HUES64 (cell line): ENCODE results near the gene NKX2-3.
A peak's percentile ranks its signal among the peaks of the same experiment; 100 is the strongest.

ENCODE experiments used
- H3K27ac ChIP-seq: 2 replicates; pipeline ENCODE4 v1.7.0; 2013; ENCODE audit warnings: low read depth, low read length, inconsistent platforms
- H3K27me3 ChIP-seq: 2 replicates; pipeline ENCODE4 v1.6.1; 2013; ENCODE audit warnings: mild to moderate bottlenecking, low read length; ENCODE audit not compliant: insufficient read depth
- H3K36me3 ChIP-seq: 2 replicates; pipeline ENCODE4 v1.6.1; 2013; ENCODE audit warnings: mild to moderate bottlenecking, low read length; ENCODE audit not compliant: insufficient read depth
- H3K4me1 ChIP-seq: 2 replicates; pipeline ENCODE4 v1.6.1; 2013; ENCODE audit warnings: mild to moderate bottlenecking, low read length, moderate library complexity; ENCODE audit not compliant: insufficient read depth
- H3K4me3 ChIP-seq: 2 replicates; pipeline ENCODE4 v1.5.1; 2013; ENCODE audit warnings: mild to moderate bottlenecking, low read length, moderate library complexity
- H3K9ac ChIP-seq: 2 replicates; pipeline ENCODE4 v1.6.1; 2013; ENCODE audit warnings: mild to moderate bottlenecking, low read depth, low read length
- H3K9me3 ChIP-seq: 2 replicates; pipeline ENCODE4 v1.6.1; 2013; ENCODE audit warnings: low read depth, low read length; ENCODE audit not compliant: insufficient read depth
- WGBS: fragments of 150-250, 120-280 bp; methylation state at CpG from one replicate; pipeline ENCODE4 v1.1.7; 2013; ENCODE audit warnings: missing lambda C conversion rate; 5-methylcytosine and 5-hydroxymethylcytosine counted together

NKX2-3 gene

DNA sequence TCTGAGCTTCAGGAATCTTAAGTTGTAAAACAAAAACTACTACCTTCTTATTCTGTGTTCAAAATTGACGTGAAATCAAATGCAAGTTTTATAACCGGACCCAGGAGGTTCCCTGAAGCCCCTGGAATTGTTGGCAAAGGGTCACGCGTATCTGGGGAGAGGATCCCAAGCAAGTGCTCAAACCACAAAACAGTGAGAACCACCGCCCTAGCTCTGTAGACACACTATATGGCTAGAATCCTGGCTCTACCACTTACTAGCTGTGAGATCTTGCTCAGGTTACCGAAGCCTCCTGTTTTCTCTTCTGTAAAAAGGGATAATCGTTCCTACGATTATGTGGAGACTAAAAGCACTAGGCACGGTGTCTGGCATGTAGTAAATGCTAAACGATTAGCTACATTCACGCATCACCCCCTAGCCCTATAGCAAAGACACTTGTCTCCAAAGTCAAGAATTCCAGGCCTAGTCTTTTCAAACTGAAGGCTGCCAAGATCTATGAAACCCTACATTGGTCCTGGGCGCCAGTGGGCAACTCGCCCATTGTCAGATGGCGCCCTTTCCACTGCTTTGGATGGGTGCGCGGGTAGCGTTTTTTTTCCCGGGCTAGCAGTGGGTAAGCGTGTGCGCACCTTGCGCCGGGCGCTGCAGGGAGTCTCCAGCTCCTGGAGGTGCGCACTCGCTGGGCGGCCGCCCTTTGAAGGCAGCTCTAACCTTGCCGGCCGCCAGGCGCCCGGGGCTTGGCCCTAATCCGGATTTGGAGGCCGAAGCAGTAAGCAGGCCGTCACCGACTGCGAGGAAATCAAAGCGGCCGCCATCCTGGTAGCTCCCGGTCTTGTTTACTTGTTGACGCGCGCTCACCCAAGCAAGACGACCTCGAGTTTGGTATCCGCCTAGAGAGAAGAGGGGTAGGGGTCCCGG is 11.6 kb upstream of the NKX2-3 start:
- Histone ChIP-seq H3K27me3 (peaks cover 100% of the 10 kb centered on the region), H3K4me3 (no peak overlapping the region), H3K9me3 (no peaks in the 10 kb centered on the region), H3K36me3 (no peaks in the 10 kb centered on the region), H3K27ac (no peak overlapping the region), H3K9ac (no peak overlapping the region), H3K4me1 (peaks cover 33% of the 10 kb centered on the region)
- 5% methylated on average over 46 of the region's 46 CpGs for WGBS

DNA sequence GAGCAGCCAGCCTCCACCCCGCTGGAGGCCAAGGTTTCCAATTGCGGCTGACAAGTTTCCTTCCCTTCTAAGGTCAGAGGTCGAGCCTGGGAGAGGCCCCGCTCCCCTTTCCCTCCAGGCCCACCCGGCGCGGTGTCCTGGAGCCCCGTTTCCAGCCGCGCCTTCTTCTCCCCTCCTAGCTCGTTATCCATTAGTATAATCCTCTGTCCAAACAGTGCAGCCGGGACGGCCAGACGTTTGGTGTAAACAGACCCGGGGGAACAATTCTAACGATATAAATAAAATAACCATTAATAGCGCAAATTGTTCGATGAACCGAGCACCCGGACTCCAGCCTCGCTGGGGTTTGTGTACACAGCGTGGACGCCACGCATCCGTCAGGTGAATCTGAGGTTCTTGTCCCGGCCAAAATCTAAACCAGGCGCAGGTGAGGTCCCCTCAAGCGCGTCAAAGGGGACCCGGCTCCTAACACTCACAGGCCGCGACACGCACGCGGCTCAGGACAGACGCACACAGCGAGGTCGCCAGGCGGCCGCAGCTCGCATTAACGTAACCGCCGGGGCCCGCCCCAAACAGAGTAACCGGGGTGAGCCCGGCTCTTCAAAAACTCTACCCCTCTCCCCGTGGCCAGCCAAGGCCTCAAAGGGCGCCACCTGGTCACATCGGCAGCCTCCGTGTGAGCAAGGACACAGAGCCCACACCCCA is 10.8 kb upstream of the NKX2-3 start:
- Histone ChIP-seq H3K9me3 (no peaks in the 10 kb centered on the region), H3K9ac (no peak overlapping the region), H3K36me3 (no peaks in the 10 kb centered on the region), H3K27me3 (peaks cover 100% of the 10 kb centered on the region), H3K4me3 (no peak overlapping the region), H3K27ac (no peak overlapping the region), H3K4me1 (peaks cover 39% of the 10 kb centered on the region)
- WGBS = 2% methylated on average over 51 of the region's 51 CpGs

DNA sequence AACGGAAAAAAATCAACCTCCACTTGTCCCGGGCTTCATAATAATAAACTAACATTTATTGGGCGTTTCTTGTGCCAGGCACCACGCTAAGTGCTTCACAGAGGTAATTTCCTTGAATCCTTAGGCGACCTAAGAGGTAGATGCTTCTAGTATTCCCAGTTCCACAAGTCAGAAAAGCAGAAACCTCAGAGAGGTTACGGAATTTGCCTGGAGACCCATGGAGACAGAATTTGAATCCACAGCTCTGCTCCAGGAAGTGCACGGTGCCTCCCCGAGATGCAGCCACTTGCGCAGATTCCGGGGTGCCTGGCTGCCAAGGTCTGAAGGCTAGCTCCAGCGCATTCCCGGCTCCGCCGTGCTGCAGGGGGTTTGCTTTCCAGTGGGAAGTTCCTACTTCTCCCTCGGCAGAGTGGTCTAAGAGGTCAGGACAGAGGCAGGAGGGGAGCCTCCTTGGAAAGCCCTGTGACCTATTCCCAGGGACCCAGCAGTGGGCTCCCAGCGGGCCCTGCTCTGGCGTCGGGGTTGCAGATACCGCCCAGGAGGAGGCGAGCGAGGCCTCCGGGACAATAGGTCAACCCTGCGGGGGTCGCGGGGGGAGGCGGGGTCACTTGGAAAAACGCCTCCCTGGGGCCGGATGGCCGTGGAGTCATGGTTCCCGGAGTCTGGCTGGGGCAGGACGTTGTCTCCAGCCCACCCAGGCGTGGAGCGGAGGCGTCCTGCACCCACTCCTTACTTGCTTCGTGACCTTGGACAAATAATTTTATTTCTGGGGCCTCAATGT is 10.1 kb upstream of the NKX2-3 start:
- H3K27me3 ChIP-seq = peaks cover 100% of the 10 kb centered on the region
- no peak overlapping the region for H3K9ac ChIP-seq
- no peak overlapping the region for H3K27ac ChIP-seq
- peaks cover 43% of the 10 kb centered on the region for H3K4me1 ChIP-seq
- no peaks in the 10 kb centered on the region for H3K9me3 ChIP-seq
- H3K36me3 ChIP-seq = no peaks in the 10 kb centered on the region
- under 1% methylated on average over 35 of the region's 35 CpGs for WGBS
- H3K4me3 ChIP-seq = peak overlapping the region; percentile 51

DNA sequence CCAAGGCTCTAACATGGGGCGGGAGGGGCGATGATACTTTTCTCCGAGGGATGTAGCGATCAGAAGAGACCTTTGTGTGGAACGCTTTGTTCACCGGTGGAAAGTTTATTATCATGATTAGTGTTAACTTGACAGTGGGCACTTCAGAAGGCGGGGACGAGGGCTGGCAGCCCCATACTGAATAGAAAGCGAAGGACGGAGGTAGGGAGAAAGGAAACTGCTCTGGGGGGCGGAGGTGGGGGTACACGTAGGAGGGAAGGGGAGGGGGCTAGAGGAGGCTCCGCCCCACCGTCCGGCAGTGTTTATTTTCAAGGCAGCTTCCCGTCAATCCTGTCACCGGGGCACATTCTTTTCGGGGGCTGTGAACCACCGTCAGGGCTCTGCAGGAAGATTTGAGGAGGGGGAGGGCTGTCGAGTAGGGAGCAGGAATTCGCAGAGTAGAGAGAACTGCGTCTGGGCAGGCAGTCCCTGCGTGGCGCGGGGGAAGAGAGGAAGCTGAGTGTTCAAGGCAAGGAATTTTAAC is 9.4 kb upstream of the NKX2-3 start:
- peaks cover 100% of the 10 kb centered on the region for H3K27me3 ChIP-seq
- H3K9ac ChIP-seq = no peak overlapping the region
- H3K4me1 ChIP-seq = peaks cover 47% of the 10 kb centered on the region
- no peak overlapping the region for H3K27ac ChIP-seq
- H3K36me3 ChIP-seq = no peaks in the 10 kb centered on the region
- no peaks in the 10 kb centered on the region for H3K9me3 ChIP-seq
- 1% methylated on average over 25 of the region's 25 CpGs for WGBS
- peak overlapping the region; percentile 51 for H3K4me3 ChIP-seq

DNA sequence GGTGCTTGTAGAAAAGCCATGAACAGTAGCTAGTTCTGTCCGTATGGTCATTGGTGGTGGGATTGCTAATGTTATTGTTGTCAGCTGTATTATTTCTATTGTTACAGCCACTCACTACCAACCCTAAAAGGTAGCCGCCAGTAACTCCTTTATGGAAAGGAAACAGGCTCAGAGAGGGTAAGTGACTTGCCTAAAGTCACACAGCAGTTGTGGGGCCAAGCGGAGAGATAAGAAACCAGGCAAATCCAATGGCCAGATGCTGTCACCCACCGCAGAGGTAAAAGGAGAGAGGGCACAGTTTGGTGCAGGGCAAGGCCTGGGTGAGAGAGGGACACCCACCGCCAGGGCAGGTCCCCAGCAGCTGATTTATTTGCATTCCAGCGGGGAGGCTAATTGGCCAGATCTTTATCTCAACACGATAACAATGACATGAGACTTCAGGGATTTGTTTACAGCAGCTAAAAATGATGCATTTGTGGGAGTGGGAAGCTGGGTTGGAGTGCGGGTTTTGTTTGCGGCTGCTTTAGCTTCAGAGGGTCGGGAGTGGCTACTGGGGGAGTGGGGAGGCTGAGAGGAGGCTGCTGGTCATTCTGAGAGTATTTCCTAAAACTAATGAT is 8.6 kb upstream of the NKX2-3 start:
- Histone ChIP-seq H3K4me1 (peaks cover 47% of the 10 kb centered on the region), H3K36me3 (no peaks in the 10 kb centered on the region), H3K27me3 (peaks cover 100% of the 10 kb centered on the region), H3K9ac (no peak overlapping the region), H3K27ac (no peak overlapping the region), H3K4me3 (peak overlapping the region; percentile 51), H3K9me3 (no peaks in the 10 kb centered on the region)
- WGBS = 5% methylated on average over 10 of the region's 10 CpGs

DNA sequence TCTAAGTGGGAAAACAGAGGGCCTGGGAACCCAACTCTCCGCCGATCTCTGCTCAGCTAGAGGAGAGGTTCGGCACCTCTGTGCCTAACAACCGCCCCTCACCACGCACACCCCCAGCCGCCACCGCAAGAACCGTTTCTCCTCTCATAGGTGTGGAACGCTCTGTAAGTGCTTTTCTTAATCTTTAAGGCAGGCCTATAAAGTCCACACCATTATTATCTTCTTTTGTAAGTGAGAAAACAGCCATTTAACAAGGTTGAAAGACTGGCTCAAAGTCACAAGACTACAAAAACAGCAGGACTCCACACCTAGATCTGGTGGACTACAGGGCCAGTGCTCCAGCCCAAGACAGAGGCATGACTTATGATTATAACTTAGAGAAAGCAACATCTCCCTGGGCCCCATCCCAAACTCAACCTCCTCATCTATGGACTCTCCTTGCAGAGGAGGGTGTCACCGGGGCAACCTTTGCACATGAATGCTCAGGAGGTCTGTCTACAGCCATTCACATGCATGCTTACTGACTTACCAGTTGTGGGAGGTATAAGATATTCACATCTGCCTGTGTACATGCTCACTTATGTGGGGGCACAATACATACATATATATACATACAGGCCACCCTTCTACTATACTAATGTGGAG is 7.9 kb upstream of the NKX2-3 start:
- WGBS = 6% methylated on average over 10 of the region's 10 CpGs

DNA sequence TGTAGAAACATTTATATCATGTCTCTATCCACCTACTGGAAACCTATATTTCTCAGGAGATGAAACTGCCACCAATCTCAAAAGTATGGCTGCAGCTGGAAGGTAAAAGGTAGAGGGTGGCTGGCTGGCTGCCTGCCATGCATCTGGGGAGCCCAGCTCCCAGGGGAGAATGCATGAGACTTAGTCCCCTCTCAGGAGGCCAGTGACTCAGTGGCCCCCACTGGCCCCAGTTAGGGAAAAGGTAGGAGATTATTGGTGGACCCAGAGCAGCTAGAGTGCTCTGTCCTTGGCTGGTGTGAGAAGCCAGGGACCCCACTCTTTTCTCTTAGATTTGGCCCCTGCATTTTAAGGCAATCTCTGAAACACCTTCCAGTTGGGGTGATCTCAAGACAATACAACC is 6.8 kb upstream of the NKX2-3 start:
- peaks cover 100% of the 10 kb centered on the region for H3K27me3 ChIP-seq

More for the DNA sequence above, 7.9 kb upstream of the NKX2-3 start:
- Histone ChIP-seq H3K27ac (no peak overlapping the region), H3K4me1 (peaks cover 43% of the 10 kb centered on the region), H3K9ac (no peak overlapping the region), H3K27me3 (peaks cover 100% of the 10 kb centered on the region), H3K36me3 (no peaks in the 10 kb centered on the region), H3K4me3 (no peak overlapping the region), H3K9me3 (no peaks in the 10 kb centered on the region)

DNA sequence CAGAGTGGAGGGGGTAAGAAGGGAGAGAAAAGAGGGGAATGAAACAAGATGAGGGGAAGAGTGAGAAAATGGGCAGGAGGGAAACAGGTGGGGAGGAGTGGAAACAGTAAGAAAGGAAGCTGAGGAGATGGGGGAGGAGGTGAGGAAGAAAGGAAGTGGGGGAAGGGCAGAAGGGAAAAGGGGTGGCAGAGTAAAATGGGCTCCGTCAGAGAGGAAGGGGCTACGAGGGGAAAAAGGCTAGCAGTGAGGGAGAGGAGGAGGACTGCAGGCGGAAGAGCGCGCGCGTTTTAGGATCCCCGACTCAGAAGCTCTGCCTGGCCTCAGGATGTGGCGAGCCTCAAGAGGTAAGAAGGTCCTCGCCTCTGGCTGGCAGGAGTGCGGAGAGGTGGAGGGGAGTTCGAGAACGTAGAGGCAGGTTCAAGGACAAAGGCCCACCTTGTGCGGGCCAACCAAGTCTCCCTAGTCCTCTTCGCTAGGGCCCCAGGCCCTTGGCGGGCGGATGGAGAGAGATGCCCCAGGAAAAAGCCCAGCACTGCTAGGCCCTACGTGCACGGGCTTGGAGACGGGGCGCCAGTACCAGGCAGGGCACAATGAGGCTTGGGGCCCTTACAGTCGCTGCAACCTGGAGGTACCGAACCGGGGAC is 5.8 kb upstream of the NKX2-3 start:
- WGBS = 4% methylated on average over 24 of the region's 24 CpGs
- Histone ChIP-seq H3K4me1 (peaks cover 46% of the 10 kb centered on the region), H3K9me3 (no peaks in the 10 kb centered on the region), H3K9ac (no peak overlapping the region), H3K27me3 (peaks cover 100% of the 10 kb centered on the region), H3K36me3 (no peaks in the 10 kb centered on the region), H3K4me3 (peak overlapping the region; percentile 23; the same call in 1 of the 2 replicates), H3K27ac (no peak overlapping the region)

More for the DNA sequence above, 6.8 kb upstream of the NKX2-3 start:
- no peak overlapping the region for H3K4me3 ChIP-seq
- no peaks in the 10 kb centered on the region for H3K9me3 ChIP-seq
- H3K9ac ChIP-seq = no peak overlapping the region
- H3K36me3 ChIP-seq = no peaks in the 10 kb centered on the region
- peaks cover 48% of the 10 kb centered on the region for H3K4me1 ChIP-seq
- H3K27ac ChIP-seq = no peak overlapping the region

DNA sequence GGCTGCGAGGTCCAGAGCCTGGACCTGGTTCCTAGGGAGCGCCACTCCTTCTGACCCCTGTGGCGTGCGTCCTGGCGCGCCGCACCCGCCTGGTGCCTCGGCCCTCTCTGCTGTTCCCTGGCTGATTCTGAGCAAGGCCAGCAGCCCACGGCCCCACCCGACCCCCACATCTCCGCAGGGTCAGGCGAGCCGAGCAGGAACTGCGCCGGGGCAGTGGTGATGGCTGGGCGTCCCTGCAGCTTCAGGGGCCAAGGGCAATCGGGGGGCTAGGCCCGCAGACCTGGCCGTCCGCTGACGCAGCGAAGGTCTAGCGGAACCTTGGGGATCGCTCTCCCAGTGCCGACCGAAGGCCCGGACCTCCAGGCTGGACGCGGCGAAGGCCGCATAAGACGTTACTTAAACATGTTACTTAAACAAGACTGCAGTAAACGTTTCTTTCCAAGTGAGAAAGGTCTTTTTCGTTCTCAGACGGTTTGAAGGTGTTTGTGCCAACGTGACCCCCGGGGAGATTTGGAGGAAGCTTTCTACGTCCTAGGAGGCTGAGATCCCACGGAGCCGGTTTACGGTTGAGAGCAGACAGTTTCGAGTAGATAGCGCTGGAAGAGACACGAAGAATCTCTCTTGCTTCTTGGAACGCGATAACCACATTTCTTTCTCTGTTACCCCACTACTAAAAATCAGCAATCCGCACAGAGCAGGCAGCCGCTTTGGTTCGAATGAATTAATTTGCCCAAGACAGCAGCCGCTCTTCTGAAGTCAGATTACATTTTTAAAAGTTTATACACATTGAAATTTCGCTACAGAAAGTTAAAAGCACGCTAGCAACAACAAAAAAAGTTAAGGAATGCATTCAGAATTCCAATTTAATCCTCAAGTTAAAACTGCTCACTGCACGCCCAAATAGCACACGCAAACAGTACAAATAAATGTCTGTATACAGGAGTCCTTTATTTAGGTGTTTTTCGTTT is 4.9 kb upstream of the NKX2-3 start:
- peaks cover 100% of the 10 kb centered on the region for H3K27me3 ChIP-seq
- no peak overlapping the region for H3K27ac ChIP-seq
- H3K36me3 ChIP-seq = no peaks in the 10 kb centered on the region
- WGBS = 2% methylated on average over 55 of the region's 56 CpGs
- H3K4me1 ChIP-seq = peaks cover 48% of the 10 kb centered on the region
- no peak overlapping the region; the same call in 1 of the 2 replicates for H3K4me3 ChIP-seq
- no peaks in the 10 kb centered on the region for H3K9me3 ChIP-seq
- no peak overlapping the region for H3K9ac ChIP-seq
